ENCODE results near the gene DNAH17.

Gene DNAH17

GRCh38 chr17:78494696-78495330 lies 82.4 kb downstream of the DNAH17 start:
- DNase-seq (ENCODE audit: low spot score): no peak

- DNase-seq (ENCODE audit: low spot score): peak; percentile 65
Observed at GRCh38 chr17:78493853-78494695, 83.1 kb downstream of the DNAH17 start.

- peak; percentile 95 for DNase-seq (ENCODE audit: low spot score)
Observed at GRCh38 chr17:78493450-78493849, 83.7 kb downstream of the DNAH17 start.

GRCh38 chr17:78492116-78492799 lies 84.9 kb downstream of the DNAH17 start:
- DNase-seq (ENCODE audit: low spot score): no peak

GRCh38 chr17:78491236-78492115 lies 85.7 kb downstream of the DNAH17 start:
- no peak for DNase-seq (ENCODE audit: low spot score)

- no peak for DNase-seq (ENCODE audit: low spot score)
Observed at GRCh38 chr17:78490673-78491072, 86.5 kb downstream of the DNAH17 start.

- DNase-seq (ENCODE audit: low spot score): no peak
Observed at GRCh38 chr17:78490156-78490555, 87.0 kb downstream of the DNAH17 start.

GRCh38 chr17:78488867-78489634 lies 88.1 kb downstream of the DNAH17 start:
- no peak for DNase-seq (ENCODE audit: low spot score)

- DNase-seq (ENCODE audit: low spot score): no peak
Observed at GRCh38 chr17:78488156-78488555, 89.0 kb downstream of the DNAH17 start.

GRCh38 chr17:78486946-78487680 lies 90.1 kb downstream of the DNAH17 start:
- no peak for DNase-seq (ENCODE audit: low spot score)

GRCh38 chr17:78486228-78486802 lies 90.9 kb downstream of the DNAH17 start:
- DNase-seq (ENCODE audit: low spot score): no peak

GRCh38 chr17:78485290-78486168 lies 91.7 kb downstream of the DNAH17 start:
- peak; percentile 17 for DNase-seq (ENCODE audit: low spot score)

GRCh38 chr17:78484271-78485246 lies 92.6 kb downstream of the DNAH17 start:
- DNase-seq (ENCODE audit: low spot score): peak; percentile 76

- no peak for DNase-seq (ENCODE audit: low spot score)
Observed at GRCh38 chr17:78479369-78479768, 97.8 kb downstream of the DNAH17 start.

- DNase-seq (ENCODE audit: low spot score): no peak
Observed at GRCh38 chr17:78478757-78479297, 98.4 kb downstream of the DNAH17 start.

GRCh38 chr17:78477913-78478756 lies 99.1 kb downstream of the DNAH17 start:
- DNase-seq (ENCODE audit: low spot score): no peak

GRCh38 chr17:78476973-78477372 lies 100.2 kb downstream of the DNAH17 start:
- peak; percentile 27 for DNase-seq (ENCODE audit: low spot score)
